ENCODE data around the gene SYNJ2. TPM values are rescaled to one million over a fixed set of nuclear protein-coding genes. Genes with fewer than 3 reads are reported as not detected.

SYNJ2 gene
- total RNA-seq, 1 experiment from 2014 or later, result 70.0 TPM

- no peak for ATAC-seq
Observed at GRCh38 chr6:158018851-158019361, 37.2 kb downstream of the SYNJ2 start.

GRCh38 chr6:158019416-158019815, 37.8 kb downstream of the SYNJ2 start:
- H3K4me3 ChIP-seq (ENCODE audit: low read depth in 2 of 2, low read length in 2 of 2), result no peak overlapping the region
- no TSS peak for BruUV-seq (replicated peaks)
- H3K27me3 ChIP-seq (ENCODE audit: control insufficient read depth, insufficient read depth, low read length), result no peaks in the 10 kb centered on the region
- TF ChIP-seq TCF7L2 (IDR thresholded peaks at IDR 0.05; ENCODE audit: low read depth, low read length), result no peak
- no peak for TF ChIP-seq POLR2AphosphoS5 (IDR thresholded peaks at IDR 0.05; ENCODE audit: low read depth, low read length)
- TF ChIP-seq, protein P1, sequence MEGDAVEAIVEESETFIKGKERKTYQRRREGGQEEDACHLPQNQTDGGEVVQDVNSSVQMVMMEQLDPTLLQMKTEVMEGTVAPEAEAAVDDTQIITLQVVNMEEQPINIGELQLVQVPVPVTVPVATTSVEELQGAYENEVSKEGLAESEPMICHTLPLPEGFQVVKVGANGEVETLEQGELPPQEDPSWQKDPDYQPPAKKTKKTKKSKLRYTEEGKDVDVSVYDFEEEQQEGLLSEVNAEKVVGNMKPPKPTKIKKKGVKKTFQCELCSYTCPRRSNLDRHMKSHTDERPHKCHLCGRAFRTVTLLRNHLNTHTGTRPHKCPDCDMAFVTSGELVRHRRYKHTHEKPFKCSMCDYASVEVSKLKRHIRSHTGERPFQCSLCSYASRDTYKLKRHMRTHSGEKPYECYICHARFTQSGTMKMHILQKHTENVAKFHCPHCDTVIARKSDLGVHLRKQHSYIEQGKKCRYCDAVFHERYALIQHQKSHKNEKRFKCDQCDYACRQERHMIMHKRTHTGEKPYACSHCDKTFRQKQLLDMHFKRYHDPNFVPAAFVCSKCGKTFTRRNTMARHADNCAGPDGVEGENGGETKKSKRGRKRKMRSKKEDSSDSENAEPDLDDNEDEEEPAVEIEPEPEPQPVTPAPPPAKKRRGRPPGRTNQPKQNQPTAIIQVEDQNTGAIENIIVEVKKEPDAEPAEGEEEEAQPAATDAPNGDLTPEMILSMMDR (IDR thresholded peaks at IDR 0.05), result no peak
- no peak for TF ChIP-seq SIN3A (IDR thresholded peaks at IDR 0.05; ENCODE audit: borderline replicate concordance, insufficient read depth, low read depth, low read length)
- no peak for TF ChIP-seq REST (IDR thresholded peaks at IDR 0.05; ENCODE audit: insufficient read depth in 1 of 2, low read depth in 2 of 2, low read length in 1 of 2)
- intact Hi-C loops (cut with micrococcal nuclease; ENCODE audit: unreplicated experiment), result no loop called here
- no peak for ATAC-seq
- ChIA-PET CTCF (no interaction called here), POLR2A (no interaction called here)
- H3K4me1 ChIP-seq (ENCODE audit: control insufficient read depth, insufficient read depth, low read length), result peaks cover 59% of the 10 kb centered on the region
- H3K36me3 ChIP-seq (ENCODE audit: control insufficient read depth, insufficient read depth, low read length), result no peaks in the 10 kb centered on the region; the same call in 1 of the 2 replicates
- H3K9me3 ChIP-seq (ENCODE audit: control insufficient read depth, insufficient read depth, low read depth, low read length), result no peaks in the 10 kb centered on the region
- no peak for DNase-seq (ENCODE audit: low read depth, low spot score)
- in situ Hi-C loops (cut with HindIII; ENCODE audit: low pct_unique_long_range_greater_than_20kb, low sequenced_read_pairs), result no loop called here
- H3K27ac ChIP-seq (ENCODE audit: low read length), result peak overlapping the region; percentile 23; the same call in 1 of the 2 replicates

More at GRCh38 chr6:158018851-158019361, 37.2 kb downstream of the SYNJ2 start:
- TF ChIP-seq REST (IDR thresholded peaks at IDR 0.05; ENCODE audit: insufficient read depth in 1 of 2, low read depth in 2 of 2, low read length in 1 of 2) (no peak), TCF7L2 (IDR thresholded peaks at IDR 0.05; ENCODE audit: low read depth, low read length) (no peak), SIN3A (IDR thresholded peaks at IDR 0.05; ENCODE audit: borderline replicate concordance, insufficient read depth, low read depth, low read length) (no peak)
- CTCF ChIA-PET, result no interaction called here
- in situ Hi-C loops (cut with HindIII; ENCODE audit: low pct_unique_long_range_greater_than_20kb, low sequenced_read_pairs), result no loop called here
- POLR2A ChIA-PET, result no interaction called here
- peaks cover 58% of the 10 kb centered on the region for H3K4me1 ChIP-seq (ENCODE audit: control insufficient read depth, insufficient read depth, low read length)
- H3K27me3 ChIP-seq (ENCODE audit: control insufficient read depth, insufficient read depth, low read length), result no peaks in the 10 kb centered on the region
- intact Hi-C loops (cut with micrococcal nuclease; ENCODE audit: unreplicated experiment), result no loop called here
- BruUV-seq (replicated peaks), result no TSS peak
- no peak overlapping the region for H3K4me3 ChIP-seq (ENCODE audit: low read depth in 2 of 2, low read length in 2 of 2)
- H3K27ac ChIP-seq (ENCODE audit: low read length), result no peak overlapping the region
- DNase-seq (ENCODE audit: low read depth, low spot score), result no peak
- H3K9me3 ChIP-seq (ENCODE audit: control insufficient read depth, insufficient read depth, low read depth, low read length), result no peaks in the 10 kb centered on the region
- no peaks in the 10 kb centered on the region; the same call in 1 of the 2 replicates for H3K36me3 ChIP-seq (ENCODE audit: control insufficient read depth, insufficient read depth, low read length)
